ENCODE measurements around the gene PPT1. TPM values are rescaled to one million over a fixed set of nuclear protein-coding genes. Genes with fewer than 3 reads are reported as not detected.

Gene PPT1
- polyA plus RNA-seq, 1 of the 3 experiments (the other 2 are of a cell fraction), result 26.0 TPM

DNA sequence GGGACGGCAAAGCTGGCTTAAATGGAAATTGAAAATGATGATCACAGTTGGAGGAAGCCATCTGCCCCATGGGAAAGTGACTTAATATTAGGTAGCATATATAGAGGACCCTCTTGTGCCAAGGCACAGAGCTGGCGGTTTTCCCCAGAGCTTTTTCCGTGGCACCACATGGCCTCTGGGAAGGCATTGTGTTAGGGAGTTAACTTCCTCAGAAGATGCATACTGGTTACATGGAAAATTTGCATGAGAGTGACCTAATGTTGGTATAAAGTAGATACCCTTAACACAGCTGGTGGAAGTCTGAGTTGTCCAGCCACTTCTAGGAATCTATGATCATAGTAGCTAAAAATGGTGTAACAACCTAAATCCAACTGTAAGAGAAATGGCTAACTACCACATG is 29.2 kb downstream of the PPT1 start:
- TF ChIP-seq, protein P1, sequence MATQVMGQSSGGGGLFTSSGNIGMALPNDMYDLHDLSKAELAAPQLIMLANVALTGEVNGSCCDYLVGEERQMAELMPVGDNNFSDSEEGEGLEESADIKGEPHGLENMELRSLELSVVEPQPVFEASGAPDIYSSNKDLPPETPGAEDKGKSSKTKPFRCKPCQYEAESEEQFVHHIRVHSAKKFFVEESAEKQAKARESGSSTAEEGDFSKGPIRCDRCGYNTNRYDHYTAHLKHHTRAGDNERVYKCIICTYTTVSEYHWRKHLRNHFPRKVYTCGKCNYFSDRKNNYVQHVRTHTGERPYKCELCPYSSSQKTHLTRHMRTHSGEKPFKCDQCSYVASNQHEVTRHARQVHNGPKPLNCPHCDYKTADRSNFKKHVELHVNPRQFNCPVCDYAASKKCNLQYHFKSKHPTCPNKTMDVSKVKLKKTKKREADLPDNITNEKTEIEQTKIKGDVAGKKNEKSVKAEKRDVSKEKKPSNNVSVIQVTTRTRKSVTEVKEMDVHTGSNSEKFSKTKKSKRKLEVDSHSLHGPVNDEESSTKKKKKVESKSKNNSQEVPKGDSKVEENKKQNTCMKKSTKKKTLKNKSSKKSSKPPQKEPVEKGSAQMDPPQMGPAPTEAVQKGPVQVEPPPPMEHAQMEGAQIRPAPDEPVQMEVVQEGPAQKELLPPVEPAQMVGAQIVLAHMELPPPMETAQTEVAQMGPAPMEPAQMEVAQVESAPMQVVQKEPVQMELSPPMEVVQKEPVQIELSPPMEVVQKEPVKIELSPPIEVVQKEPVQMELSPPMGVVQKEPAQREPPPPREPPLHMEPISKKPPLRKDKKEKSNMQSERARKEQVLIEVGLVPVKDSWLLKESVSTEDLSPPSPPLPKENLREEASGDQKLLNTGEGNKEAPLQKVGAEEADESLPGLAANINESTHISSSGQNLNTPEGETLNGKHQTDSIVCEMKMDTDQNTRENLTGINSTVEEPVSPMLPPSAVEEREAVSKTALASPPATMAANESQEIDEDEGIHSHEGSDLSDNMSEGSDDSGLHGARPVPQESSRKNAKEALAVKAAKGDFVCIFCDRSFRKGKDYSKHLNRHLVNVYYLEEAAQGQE (IDR thresholded peaks at IDR 0.05; ENCODE audit: low read depth, low read length), result no peak
- no peak for TF ChIP-seq JUND (IDR thresholded peaks at IDR 0.05)
- no peak for TF ChIP-seq RAD21 (IDR thresholded peaks at IDR 0.05; ENCODE audit: low read length)
- TF ChIP-seq, protein P2, sequence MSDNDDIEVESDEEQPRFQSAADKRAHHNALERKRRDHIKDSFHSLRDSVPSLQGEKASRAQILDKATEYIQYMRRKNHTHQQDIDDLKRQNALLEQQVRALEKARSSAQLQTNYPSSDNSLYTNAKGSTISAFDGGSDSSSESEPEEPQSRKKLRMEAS (IDR thresholded peaks at IDR 0.05; ENCODE audit: low read depth), result no peak
- TF ChIP-seq POLR2AphosphoS5 (IDR thresholded peaks at IDR 0.05; ENCODE audit: low read depth, low read length), result no peak
- TF ChIP-seq CHD2 (IDR thresholded peaks at IDR 0.05; ENCODE audit: low read length, partially characterized antibody), result no peak
- TF ChIP-seq YY1 (IDR thresholded peaks at IDR 0.05; ENCODE audit: low read depth), result no peak
- TF ChIP-seq, protein P3, sequence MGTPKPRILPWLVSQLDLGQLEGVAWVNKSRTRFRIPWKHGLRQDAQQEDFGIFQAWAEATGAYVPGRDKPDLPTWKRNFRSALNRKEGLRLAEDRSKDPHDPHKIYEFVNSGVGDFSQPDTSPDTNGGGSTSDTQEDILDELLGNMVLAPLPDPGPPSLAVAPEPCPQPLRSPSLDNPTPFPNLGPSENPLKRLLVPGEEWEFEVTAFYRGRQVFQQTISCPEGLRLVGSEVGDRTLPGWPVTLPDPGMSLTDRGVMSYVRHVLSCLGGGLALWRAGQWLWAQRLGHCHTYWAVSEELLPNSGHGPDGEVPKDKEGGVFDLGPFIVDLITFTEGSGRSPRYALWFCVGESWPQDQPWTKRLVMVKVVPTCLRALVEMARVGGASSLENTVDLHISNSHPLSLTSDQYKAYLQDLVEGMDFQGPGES (IDR thresholded peaks at IDR 0.05; ENCODE audit: low read depth, low read length), result no peak
- no peak for TF ChIP-seq FOXM1 (IDR thresholded peaks at IDR 0.05; ENCODE audit: low read depth)
- TF ChIP-seq ELF1 (IDR thresholded peaks at IDR 0.05), result no peak
- TF ChIP-seq SIN3A (IDR thresholded peaks at IDR 0.05; ENCODE audit: borderline replicate concordance, low read depth, low read length), result no peak
- TF ChIP-seq SMC3 (IDR thresholded peaks at IDR 0.05; ENCODE audit: low read depth, low read length), result no peak
- no peak for TF ChIP-seq EP300 (IDR thresholded peaks at IDR 0.05; ENCODE audit: borderline replicate concordance in 1 of 2, low read depth in 1 of 2, low read length in 1 of 2)
- TF ChIP-seq FOSL2 (IDR thresholded peaks at IDR 0.05; ENCODE audit: borderline replicate concordance, low read depth), result no peak
- TF ChIP-seq EZH2phosphoT487 (IDR thresholded peaks at IDR 0.05; ENCODE audit: borderline replicate concordance, low read depth), result no peak
- Histone ChIP-seq H3K4me1 (ENCODE audit: control insufficient read depth in 1 of 2, insufficient read depth in 2 of 2, low read depth in 1 of 2, low read length in 1 of 2) (peaks cover 0 to 6% of the 10 kb centered on the region in 2 experiments; a peak in 1 of 4 replicates), H3K36me3 (replicated peaks in 1 of 2; ENCODE audit: control insufficient read depth in 1 of 2, insufficient read depth in 2 of 2, low read length in 1 of 2) (peaks cover 85 to 88% of the 10 kb centered on the region in 2 experiments), H2AFZ (ENCODE audit: low read depth) (no peak overlapping the region), H3K9me3 (no peaks in the 10 kb centered on the region), H3K27me3 (ENCODE audit: insufficient read depth) (no peaks in the 10 kb centered on the region), H3F3A (replicated peaks; ENCODE audit: insufficient read depth) (peaks cover 5% of the 10 kb centered on the region), H3K79me2 (ENCODE audit: insufficient read depth) (peaks cover 12% of the 10 kb centered on the region; the same call in 1 of the 2 replicates), H3K4me2 (no peak overlapping the region), H3K9me2 (no peaks in the 10 kb centered on the region), H3K9ac (no peak overlapping the region), H3K4me3 (ENCODE audit: low read depth in 2 of 2, low read length in 1 of 2) (no peak overlapping the region), H4K20me1 (ENCODE audit: insufficient read depth) (peaks cover 8% of the 10 kb centered on the region; the same call in 1 of the 2 replicates), H3K27ac (ENCODE audit: low read depth in 2 of 2, low read length in 1 of 2) (no peak overlapping the region)
- 100% methylated on average over 3 of the region's 3 CpGs for WGBS (ENCODE audit: low lambda C conversion rate)
- no peak for DNase-seq
- ChIA-PET CTCF (interaction anchor here (0.7 to 1.3 kb wide), 4 partner anchors 10 to 271 kb away, joined by 3 to 5 read pairs (median 3); no protein-coding TSS in a partner anchor), POLR2A (no interaction called here)

Data from SK-N-SH (cell line).